ENCODE measurements around the gene SFRP4.

SFRP4 gene

DNA sequence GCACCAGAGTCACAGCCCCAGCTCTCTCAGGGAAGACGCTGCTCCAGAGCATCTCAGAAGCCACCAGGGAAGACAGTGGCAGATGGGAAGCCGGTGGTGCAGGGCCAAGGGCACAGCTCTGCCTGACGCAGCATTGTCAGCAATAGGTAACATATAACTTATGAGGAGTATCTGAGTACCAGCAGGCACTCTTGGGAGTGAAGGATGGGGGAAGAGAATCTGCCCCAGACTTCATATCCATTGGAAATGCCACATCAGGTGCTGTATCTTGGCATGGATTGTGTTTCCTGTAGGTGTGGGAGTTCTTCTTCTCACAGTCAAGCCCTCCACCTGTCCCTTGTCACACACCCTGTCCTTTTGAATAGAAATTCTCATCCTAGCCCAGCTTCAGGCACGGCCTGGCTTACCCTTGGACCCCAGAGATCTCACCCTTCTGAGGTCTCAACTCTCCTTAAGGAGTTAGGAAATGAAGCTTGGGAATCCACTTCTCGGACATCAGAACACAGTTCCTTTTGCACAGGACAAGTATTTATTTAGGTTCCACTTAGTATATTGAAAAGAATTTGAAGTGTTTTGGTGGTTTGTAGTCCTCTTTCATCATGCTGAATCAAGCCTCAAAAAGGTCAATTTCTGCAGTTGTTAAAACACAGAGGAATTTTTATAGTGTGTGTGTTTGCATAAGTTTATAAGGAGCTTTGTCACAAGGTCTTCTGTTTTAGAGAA is 13.8 kb upstream of the SFRP4 start:
- no peaks in the 10 kb centered on the region for H3K36me3 ChIP-seq (replicated peaks; ENCODE audit: low read depth, low read length)
- H3K27me3 ChIP-seq (ENCODE audit: low read depth, low read length), result peaks cover 20% of the 10 kb centered on the region
- H3K9ac ChIP-seq (ENCODE audit: low read length), result no peak overlapping the region
- H3K79me2 ChIP-seq (ENCODE audit: low read length), result no peaks in the 10 kb centered on the region
- 0 out of 2 replicates have a peak, but pooled peaks cover 6% of the 10 kb centered on the region for H3K9me3 ChIP-seq (ENCODE audit: insufficient read depth, low read length)
- no peak for TF ChIP-seq EZH2phosphoT487 (IDR thresholded peaks at IDR 0.05; ENCODE audit: low read depth)
- TF ChIP-seq, protein P1, sequence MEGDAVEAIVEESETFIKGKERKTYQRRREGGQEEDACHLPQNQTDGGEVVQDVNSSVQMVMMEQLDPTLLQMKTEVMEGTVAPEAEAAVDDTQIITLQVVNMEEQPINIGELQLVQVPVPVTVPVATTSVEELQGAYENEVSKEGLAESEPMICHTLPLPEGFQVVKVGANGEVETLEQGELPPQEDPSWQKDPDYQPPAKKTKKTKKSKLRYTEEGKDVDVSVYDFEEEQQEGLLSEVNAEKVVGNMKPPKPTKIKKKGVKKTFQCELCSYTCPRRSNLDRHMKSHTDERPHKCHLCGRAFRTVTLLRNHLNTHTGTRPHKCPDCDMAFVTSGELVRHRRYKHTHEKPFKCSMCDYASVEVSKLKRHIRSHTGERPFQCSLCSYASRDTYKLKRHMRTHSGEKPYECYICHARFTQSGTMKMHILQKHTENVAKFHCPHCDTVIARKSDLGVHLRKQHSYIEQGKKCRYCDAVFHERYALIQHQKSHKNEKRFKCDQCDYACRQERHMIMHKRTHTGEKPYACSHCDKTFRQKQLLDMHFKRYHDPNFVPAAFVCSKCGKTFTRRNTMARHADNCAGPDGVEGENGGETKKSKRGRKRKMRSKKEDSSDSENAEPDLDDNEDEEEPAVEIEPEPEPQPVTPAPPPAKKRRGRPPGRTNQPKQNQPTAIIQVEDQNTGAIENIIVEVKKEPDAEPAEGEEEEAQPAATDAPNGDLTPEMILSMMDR (IDR thresholded peaks at IDR 0.05; ENCODE audit: low read depth, low read length), result no peak
- no peak overlapping the region for H3K4me2 ChIP-seq (ENCODE audit: low read length)
- no peaks in the 10 kb centered on the region for H4K20me1 ChIP-seq (ENCODE audit: insufficient read depth, low read length)
- no peak overlapping the region for H3K4me3 ChIP-seq (ENCODE audit: low read length)
- H3K4me1 ChIP-seq (ENCODE audit: low read length), result no peaks in the 10 kb centered on the region
- no peak overlapping the region for H3K27ac ChIP-seq (ENCODE audit: low read length)
- no peak overlapping the region for H2AFZ ChIP-seq (ENCODE audit: low read depth, low read length)

DNA sequence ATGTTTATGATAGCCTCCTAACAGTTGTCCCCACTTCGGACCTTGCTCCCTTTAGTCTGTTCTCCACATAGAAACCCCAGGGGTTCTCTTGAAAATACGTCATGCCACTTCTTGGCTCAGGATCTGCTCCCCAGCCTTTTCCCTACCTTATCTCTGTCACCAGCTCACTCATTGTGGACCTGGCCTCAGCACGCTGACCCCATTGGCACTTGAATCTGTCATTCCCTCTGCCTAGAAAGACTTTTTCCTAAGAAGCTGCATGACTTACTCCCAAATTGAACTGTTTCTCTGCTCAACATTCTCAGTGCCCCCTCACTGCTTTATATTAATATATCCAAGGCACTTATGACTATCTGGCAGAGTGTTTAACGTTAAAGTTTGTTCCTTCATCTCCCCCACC is 12.3 kb upstream of the SFRP4 start:
- no peaks in the 10 kb centered on the region for H4K20me1 ChIP-seq (ENCODE audit: insufficient read depth, low read length)
- no peak overlapping the region for H3K27ac ChIP-seq (ENCODE audit: low read length)
- TF ChIP-seq, protein P1 (IDR thresholded peaks at IDR 0.05; ENCODE audit: low read depth, low read length), result no peak
- no peak for TF ChIP-seq EZH2phosphoT487 (IDR thresholded peaks at IDR 0.05; ENCODE audit: low read depth)
- H3K36me3 ChIP-seq (replicated peaks; ENCODE audit: low read depth, low read length), result no peaks in the 10 kb centered on the region
- no peaks in the 10 kb centered on the region for H3K4me1 ChIP-seq (ENCODE audit: low read length)
- H3K9me3 ChIP-seq (ENCODE audit: insufficient read depth, low read length), result 0 out of 2 replicates have a peak, but pooled peaks cover 6% of the 10 kb centered on the region
- no peaks in the 10 kb centered on the region for H3K79me2 ChIP-seq (ENCODE audit: low read length)
- H3K4me2 ChIP-seq (ENCODE audit: low read length), result no peak overlapping the region
- no peak overlapping the region for H2AFZ ChIP-seq (ENCODE audit: low read depth, low read length)
- peaks cover 20% of the 10 kb centered on the region for H3K27me3 ChIP-seq (ENCODE audit: low read depth, low read length)
- H3K9ac ChIP-seq (ENCODE audit: low read length), result no peak overlapping the region
- no peak overlapping the region for H3K4me3 ChIP-seq (ENCODE audit: low read length)

DNA sequence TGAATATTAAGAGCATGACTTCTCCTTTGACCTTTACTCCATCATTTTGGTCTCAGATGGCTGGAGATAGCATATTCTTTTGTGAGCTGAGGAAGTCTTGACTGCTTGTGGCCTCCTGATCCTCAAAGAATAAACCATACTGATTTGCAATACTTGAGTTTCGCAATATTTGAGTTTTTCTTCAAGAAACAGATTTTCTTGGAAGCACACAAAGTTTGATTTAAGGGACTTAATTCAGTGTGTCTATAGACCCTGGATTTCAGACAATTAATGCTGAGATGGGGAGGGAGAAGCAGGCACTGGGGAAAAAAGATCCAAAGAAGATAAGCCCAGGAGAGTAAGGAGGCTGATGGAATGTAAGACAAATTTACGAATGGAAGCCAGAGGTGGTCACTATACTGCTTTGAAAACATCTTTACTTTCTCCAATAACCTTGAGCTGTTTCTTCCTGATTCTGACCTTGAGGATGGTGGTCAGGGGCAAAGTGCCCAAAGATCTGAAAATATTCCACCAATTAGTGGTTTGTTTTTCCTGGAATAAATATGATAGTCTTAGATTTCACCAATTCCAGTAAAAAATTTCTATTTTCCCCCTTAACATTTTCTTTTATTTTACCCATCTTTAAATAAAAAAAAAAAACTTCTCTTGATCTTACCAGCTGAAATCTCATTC is 11.3 kb upstream of the SFRP4 start:
- H2AFZ ChIP-seq (ENCODE audit: low read depth, low read length), result no peak overlapping the region
- no peaks in the 10 kb centered on the region for H3K36me3 ChIP-seq (replicated peaks; ENCODE audit: low read depth, low read length)
- H3K27ac ChIP-seq (ENCODE audit: low read length), result no peak overlapping the region
- no peak overlapping the region for H3K9ac ChIP-seq (ENCODE audit: low read length)
- no peaks in the 10 kb centered on the region for H3K79me2 ChIP-seq (ENCODE audit: low read length)
- H3K4me1 ChIP-seq (ENCODE audit: low read length), result no peaks in the 10 kb centered on the region
- H3K27me3 ChIP-seq (ENCODE audit: low read depth, low read length), result peaks cover 20% of the 10 kb centered on the region
- H3K9me3 ChIP-seq (ENCODE audit: insufficient read depth, low read length), result 0 out of 2 replicates have a peak, but pooled peaks cover 6% of the 10 kb centered on the region
- no peak overlapping the region for H3K4me3 ChIP-seq (ENCODE audit: low read length)
- TF ChIP-seq EZH2phosphoT487 (IDR thresholded peaks at IDR 0.05; ENCODE audit: low read depth), result no peak
- TF ChIP-seq, protein P1 (IDR thresholded peaks at IDR 0.05; ENCODE audit: low read depth, low read length), result no peak
- no peaks in the 10 kb centered on the region for H4K20me1 ChIP-seq (ENCODE audit: insufficient read depth, low read length)
- no peak overlapping the region for H3K4me2 ChIP-seq (ENCODE audit: low read length)

DNA sequence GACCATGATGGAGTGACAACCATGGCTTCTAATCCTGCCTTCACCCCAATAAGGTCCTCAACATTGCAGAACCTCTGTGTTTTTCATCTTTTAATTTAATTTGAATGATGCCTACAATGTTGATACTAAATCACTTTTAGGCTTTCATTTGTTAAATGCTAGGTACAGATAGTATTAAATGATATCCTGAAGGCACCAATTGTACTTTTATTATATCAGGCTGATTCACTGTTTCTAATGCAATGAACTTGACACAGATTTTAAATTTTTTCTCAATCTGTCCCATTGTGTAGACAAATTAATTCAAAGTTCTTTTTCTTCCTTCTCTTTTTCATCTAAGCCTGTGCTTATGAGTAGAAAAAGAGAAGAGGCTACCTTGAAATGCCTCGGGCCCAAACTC is 9.0 kb upstream of the SFRP4 start:
- no peak overlapping the region for H3K4me3 ChIP-seq (ENCODE audit: low read length)
- H3K27me3 ChIP-seq (ENCODE audit: low read depth, low read length), result peaks cover 26% of the 10 kb centered on the region
- H3K27ac ChIP-seq (ENCODE audit: low read length), result no peak overlapping the region
- H3K4me2 ChIP-seq (ENCODE audit: low read length), result no peak overlapping the region
- H3K4me1 ChIP-seq (ENCODE audit: low read length), result no peaks in the 10 kb centered on the region
- H4K20me1 ChIP-seq (ENCODE audit: insufficient read depth, low read length), result no peaks in the 10 kb centered on the region
- H3K79me2 ChIP-seq (ENCODE audit: low read length), result no peaks in the 10 kb centered on the region
- 0 out of 2 replicates have a peak, but pooled peaks cover 6% of the 10 kb centered on the region for H3K9me3 ChIP-seq (ENCODE audit: insufficient read depth, low read length)
- no peak overlapping the region for H2AFZ ChIP-seq (ENCODE audit: low read depth, low read length)
- no peaks in the 10 kb centered on the region for H3K36me3 ChIP-seq (replicated peaks; ENCODE audit: low read depth, low read length)
- no peak for TF ChIP-seq EZH2phosphoT487 (IDR thresholded peaks at IDR 0.05; ENCODE audit: low read depth)
- TF ChIP-seq, protein P1 (IDR thresholded peaks at IDR 0.05; ENCODE audit: low read depth, low read length), result no peak
- no peak overlapping the region for H3K9ac ChIP-seq (ENCODE audit: low read length)

All from OCI-LY3 (cell line).